Urinary bladder (tissue), 4 donors: ENCODE measurements around the gene CNP. TPM values are rescaled to one million over a fixed set of nuclear protein-coding genes. Genes with fewer than 3 reads are reported as not detected.

Source experiments
- DNase-seq: peaks from one replicate; pipeline ENCODE4 v3.0.0-alpha.2; 2015; ENCODE audit errors: extremely low spot score
- H3K27ac ChIP-seq: one replicate; pipeline ENCODE4 v1.5.1; 2013; ENCODE audit warnings: low read depth, mild to moderate bottlenecking, moderate library complexity
- H3K36me3 ChIP-seq: one replicate; pipeline ENCODE4 v1.6.1; 2013; ENCODE audit warnings: mild to moderate bottlenecking, moderate library complexity; ENCODE audit not compliant: insufficient read depth
- H3K4me1 ChIP-seq: one replicate; pipeline ENCODE4 v1.6.1; 2013; ENCODE audit warnings: mild to moderate bottlenecking, moderate library complexity; ENCODE audit not compliant: insufficient read depth
- H3K4me3 ChIP-seq: one replicate; pipeline ENCODE4 v1.5.1; 2013; ENCODE audit warnings: low read depth, low read length
- WGBS: extraction: QIAGEN DNeasy Blood & Tissue Kit; methylation state at CpG from one replicate; pipeline ENCODE4 v1.1.7; 2013; 5-methylcytosine and 5-hydroxymethylcytosine counted together
- polyA plus RNA-seq: library from polyadenylated mRNA; stranded (reverse); fragments of 200-250 nt; gene quantifications from one replicate; pipeline ENCODE4 v1.2.3, GENCODE V29; 2013
- total RNA-seq: library from RNA; depleted of rRNA; stranded (reverse); fragments of >200 nt; gene quantifications from one replicate; pipeline ENCODE4 v1.2.3, GENCODE V29; 2014
- donor health status: healthy with polysubstance abuse.
- donor health status: healthy.

Gene CNP
- total and polyA plus RNA-seq, 2 donors, result 28.7 to 66.6 TPM

DNA sequence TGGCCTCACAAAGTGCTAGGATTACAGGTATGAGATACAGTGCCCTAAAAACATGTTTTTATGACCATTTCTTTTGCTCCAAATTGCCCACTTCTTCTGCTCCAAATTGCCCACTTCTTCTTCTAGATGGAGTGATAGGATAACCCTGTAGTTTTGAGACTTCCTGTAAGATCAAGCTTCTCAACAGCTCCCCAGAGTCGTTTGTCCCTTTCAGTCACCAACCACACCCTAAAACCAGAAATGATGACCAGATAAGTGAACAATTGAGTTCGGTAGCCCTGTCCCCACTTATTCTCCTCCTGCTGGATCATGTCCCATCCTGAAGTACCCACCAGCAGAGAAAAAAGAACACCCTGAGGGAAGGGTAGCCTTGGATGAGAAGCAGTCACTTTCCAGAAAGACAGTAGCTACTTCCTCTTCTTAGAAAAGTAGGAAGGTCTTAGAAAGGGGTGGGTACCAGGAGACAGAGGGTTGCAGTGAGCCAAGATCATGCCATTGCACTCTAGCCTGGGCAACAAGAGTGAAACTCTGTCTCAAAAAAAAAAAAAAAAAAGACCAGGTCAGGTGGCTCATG, 33.7 kb upstream of the CNP start:
- H3K27ac ChIP-seq, result no peak overlapping the region
- no peaks in the 10 kb centered on the region for H3K4me1 ChIP-seq
- 48% methylated on average over 2 of the region's 2 CpGs for WGBS
- H3K36me3 ChIP-seq, result no peaks in the 10 kb centered on the region
- DNase-seq, result no peak
- H3K4me3 ChIP-seq, result no peak overlapping the region

GRCh38 chr17:41935641-41936040, 31.0 kb upstream of the CNP start:
- Histone ChIP-seq H3K4me3 (no peak overlapping the region), H3K4me1 (no peaks in the 10 kb centered on the region), H3K36me3 (no peaks in the 10 kb centered on the region), H3K27ac (no peak overlapping the region)
- DNase-seq, result no peak
- 94% methylated on average over 6 of the region's 6 CpGs for WGBS

DNA sequence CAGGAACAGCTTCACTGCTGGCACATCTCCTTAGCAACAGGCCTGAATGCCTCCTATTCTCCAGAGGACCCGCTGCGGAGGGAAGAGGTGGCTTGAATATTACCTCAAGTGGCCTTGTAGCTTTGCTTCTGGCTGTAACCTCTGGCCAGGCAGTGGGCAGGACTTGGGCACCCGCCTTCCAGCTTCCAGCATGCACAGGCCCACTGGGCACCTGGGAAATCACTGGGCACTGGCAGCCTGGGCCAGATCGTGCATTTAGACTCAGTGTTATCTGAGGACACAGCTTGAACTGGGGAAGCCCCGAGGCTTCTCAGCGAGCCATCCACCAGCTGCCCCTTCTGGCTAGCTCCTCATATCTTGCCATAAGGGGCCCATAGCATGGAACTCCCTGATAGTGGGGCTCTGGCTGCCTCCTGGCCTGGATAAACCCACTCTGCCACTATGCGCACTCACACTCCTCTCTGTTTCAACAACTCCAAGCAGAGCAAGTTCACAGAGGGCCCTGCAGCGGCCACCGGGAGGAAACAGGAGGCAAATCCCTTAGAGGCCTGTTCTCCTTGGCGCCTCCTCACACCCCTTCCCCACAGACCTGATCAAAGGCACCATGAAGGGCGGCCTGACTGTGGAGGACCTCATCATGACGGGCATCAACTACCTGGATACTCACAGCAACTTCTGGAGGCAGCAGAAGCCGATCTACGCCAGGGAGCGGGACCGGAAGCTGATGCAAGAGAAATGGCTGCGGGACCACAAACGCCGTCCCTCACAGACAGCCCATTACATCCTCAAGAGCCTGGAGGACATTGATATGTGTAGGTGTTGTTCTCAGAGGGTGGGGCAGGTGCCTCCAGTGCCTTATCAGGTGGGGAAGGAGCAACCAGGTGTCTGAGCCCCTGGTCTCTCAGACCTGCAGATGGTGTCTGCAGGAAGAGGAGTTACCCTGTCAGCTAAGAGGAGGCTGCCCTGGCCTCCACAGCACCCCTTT, 28.3 kb upstream of the CNP start:
- H3K27ac ChIP-seq, result no peak overlapping the region
- H3K4me3 ChIP-seq, result no peak overlapping the region
- 93% methylated on average over 19 of the region's 19 CpGs for WGBS
- H3K36me3 ChIP-seq, result no peaks in the 10 kb centered on the region
- DNase-seq, result no peak
- no peaks in the 10 kb centered on the region for H3K4me1 ChIP-seq

DNA sequence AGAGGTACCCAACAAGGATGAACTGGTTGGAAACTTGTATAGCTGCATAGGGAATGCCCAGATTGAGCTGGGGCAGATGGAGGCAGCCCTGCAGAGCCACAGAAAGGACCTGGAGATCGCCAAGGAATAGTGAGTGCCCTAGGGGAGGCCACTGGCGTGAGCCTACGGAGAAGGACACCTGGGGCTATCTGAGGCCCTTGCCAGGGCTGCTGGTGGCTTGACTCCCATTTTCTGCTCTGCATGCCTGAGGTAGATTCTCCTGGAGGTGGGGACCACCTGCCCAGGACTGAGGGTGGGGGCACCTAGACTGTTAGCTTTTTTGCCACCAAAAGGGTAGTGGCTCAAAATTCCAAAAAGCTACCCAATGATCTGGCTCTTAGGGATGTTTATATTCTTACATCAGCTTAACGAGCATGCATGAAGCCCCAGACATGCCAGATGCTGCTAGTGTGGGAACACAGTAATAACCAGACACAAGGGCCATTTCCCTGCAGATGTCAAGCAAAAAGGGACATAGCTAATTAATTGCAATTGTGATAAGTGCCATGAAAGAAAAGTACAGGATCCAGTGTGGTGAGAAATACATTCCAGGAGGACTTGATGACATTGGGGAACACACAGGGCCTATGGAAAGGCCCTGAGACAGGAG, 27.4 kb upstream of the CNP start:
- Histone ChIP-seq H3K27ac (no peak overlapping the region), H3K4me3 (no peak overlapping the region), H3K36me3 (no peaks in the 10 kb centered on the region), H3K4me1 (no peaks in the 10 kb centered on the region)
- WGBS, result 84% methylated on average over 4 of the region's 4 CpGs
- DNase-seq, result no peak

DNA sequence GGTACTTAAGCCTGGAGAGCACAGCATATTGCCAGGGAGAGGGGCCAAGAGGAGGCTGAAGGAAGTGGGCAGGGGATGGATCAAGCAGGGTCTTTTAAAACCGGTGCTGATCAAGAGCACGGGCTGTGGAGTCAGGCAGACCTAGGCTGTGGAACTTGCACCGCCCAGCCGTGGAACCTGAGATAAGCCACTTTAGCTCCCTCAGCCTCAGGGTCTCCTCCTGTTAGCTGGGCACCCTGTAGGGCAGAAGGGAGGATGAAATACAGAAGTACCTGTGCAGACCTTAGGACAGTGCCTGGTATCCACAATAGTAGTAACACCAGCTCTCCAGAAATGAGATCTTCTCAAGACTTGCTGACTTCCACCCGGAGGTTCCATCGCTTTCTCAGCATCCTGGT, 26.9 kb upstream of the CNP start:
- 85% methylated on average over 6 of the region's 6 CpGs for WGBS
- no peaks in the 10 kb centered on the region for H3K36me3 ChIP-seq
- H3K4me3 ChIP-seq, result no peak overlapping the region
- no peak for DNase-seq
- H3K27ac ChIP-seq, result no peak overlapping the region
- no peaks in the 10 kb centered on the region for H3K4me1 ChIP-seq

- Histone ChIP-seq H3K4me3 (no peak overlapping the region), H3K27ac (no peak overlapping the region), H3K4me1 (no peaks in the 10 kb centered on the region), H3K36me3 (no peaks in the 10 kb centered on the region)
- WGBS, result 94% methylated on average over 5 of the region's 5 CpGs
- no peak for DNase-seq
These were observed 25.4 kb upstream of the CNP start for GRCh38 chr17:41941168-41941567.

DNA sequence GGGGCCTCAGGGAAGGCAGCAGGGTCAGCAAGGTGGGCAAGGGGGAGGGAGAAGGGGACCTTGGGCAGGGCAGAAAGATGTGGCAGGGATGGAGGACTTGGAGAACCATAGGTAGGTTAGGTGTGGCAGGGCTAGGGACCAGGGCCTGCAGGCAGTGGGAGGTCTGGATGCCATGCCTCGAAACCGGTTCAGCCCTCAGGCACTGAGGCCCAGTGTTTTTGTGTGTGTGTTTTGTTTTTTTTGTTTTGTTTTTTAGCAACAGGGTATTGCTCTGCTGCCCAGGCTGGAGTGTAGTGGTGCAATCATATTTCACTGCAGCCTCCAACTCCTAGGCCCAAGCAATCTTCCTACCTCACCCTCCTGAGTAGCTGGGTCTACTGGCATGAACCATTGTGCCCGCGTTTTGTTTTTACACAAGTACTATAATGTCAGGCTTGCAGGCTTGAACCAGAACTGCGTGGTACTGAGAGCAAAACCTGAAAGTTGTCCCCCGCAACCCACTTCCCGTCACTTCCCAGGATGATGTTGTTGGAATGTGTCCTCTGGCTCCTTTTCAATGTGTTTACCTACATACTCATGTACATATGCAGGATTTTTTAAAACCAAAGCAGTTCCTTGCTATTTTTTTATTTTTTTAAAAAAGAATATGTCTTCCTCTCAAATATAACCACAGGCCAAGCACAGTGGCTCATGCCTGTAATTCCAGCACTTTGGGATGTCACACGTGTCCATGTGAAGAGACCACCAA, 23.8 kb upstream of the CNP start:
- Histone ChIP-seq H3K27ac (no peak overlapping the region), H3K36me3 (no peaks in the 10 kb centered on the region), H3K4me1 (no peaks in the 10 kb centered on the region), H3K4me3 (no peak overlapping the region)
- no peak for DNase-seq
- WGBS, result 94% methylated on average over 8 of the region's 8 CpGs

GRCh38 chr17:41943492-41943891, 23.1 kb upstream of the CNP start:
- WGBS, result 95% methylated on average over 3 of the region's 3 CpGs
- no peak overlapping the region for H3K27ac ChIP-seq

DNA sequence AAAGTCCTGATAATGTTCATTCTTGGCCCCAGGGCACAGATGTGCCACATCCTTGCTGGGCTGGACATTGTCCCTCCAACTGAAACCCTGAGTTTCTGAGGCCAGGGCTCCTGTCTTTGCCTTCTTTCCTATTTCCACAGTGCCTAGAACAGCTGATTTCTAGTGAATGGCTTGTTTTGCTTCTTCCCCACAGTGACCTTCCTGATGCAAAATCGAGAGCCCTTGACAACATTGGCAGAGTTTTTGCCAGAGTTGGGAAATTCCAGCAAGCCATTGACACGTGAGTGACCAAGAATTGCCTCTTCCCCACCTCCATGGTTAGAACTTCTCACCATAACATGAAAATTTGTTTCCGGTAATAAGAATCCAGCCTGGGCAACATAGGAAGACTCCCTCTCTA, 21.7 kb upstream of the CNP start:
- WGBS, result 79% methylated on average over 3 of the region's 3 CpGs
- DNase-seq, result no peak
- no peak overlapping the region for H3K27ac ChIP-seq
- H3K36me3 ChIP-seq, result no peaks in the 10 kb centered on the region
- no peaks in the 10 kb centered on the region for H3K4me1 ChIP-seq
- H3K4me3 ChIP-seq, result no peak overlapping the region

More at GRCh38 chr17:41943492-41943891, 23.1 kb upstream of the CNP start:
- no peaks in the 10 kb centered on the region for H3K4me1 ChIP-seq
- DNase-seq, result no peak
- no peak overlapping the region for H3K4me3 ChIP-seq
- no peaks in the 10 kb centered on the region for H3K36me3 ChIP-seq

- Histone ChIP-seq H3K36me3 (no peaks in the 10 kb centered on the region), H3K4me1 (no peaks in the 10 kb centered on the region), H3K4me3 (no peak overlapping the region), H3K27ac (no peak overlapping the region)
- WGBS, result 83% methylated on average over 11 of the region's 11 CpGs
- DNase-seq, result no peak
These were observed 17.7 kb upstream of the CNP start for GRCh38 chr17:41948762-41949460.

- H3K36me3 ChIP-seq, result no peaks in the 10 kb centered on the region
- no peak for DNase-seq
- no peak overlapping the region for H3K4me3 ChIP-seq
- no peaks in the 10 kb centered on the region for H3K4me1 ChIP-seq
- WGBS, result 91% methylated on average over 6 of the region's 6 CpGs
- H3K27ac ChIP-seq, result no peak overlapping the region
These were observed 10.1 kb upstream of the CNP start for GRCh38 chr17:41956522-41956921.

- no peaks in the 10 kb centered on the region for H3K4me1 ChIP-seq
- H3K27ac ChIP-seq, result no peak overlapping the region
- WGBS, result 62% methylated on average over 11 of the region's 11 CpGs
- no peaks in the 10 kb centered on the region for H3K36me3 ChIP-seq
- H3K4me3 ChIP-seq, result no peak overlapping the region
- no peak for DNase-seq
These were observed 9.3 kb upstream of the CNP start for GRCh38 chr17:41957031-41957868.
